ENCODE measurements around the gene SMC1B.
"Not testable (repeated sequence)": the region's sequence is repeated elsewhere in the genome, so short reads cannot be mapped to it uniquely, and the experiment has no call there.

The SMC1B gene

DNA sequence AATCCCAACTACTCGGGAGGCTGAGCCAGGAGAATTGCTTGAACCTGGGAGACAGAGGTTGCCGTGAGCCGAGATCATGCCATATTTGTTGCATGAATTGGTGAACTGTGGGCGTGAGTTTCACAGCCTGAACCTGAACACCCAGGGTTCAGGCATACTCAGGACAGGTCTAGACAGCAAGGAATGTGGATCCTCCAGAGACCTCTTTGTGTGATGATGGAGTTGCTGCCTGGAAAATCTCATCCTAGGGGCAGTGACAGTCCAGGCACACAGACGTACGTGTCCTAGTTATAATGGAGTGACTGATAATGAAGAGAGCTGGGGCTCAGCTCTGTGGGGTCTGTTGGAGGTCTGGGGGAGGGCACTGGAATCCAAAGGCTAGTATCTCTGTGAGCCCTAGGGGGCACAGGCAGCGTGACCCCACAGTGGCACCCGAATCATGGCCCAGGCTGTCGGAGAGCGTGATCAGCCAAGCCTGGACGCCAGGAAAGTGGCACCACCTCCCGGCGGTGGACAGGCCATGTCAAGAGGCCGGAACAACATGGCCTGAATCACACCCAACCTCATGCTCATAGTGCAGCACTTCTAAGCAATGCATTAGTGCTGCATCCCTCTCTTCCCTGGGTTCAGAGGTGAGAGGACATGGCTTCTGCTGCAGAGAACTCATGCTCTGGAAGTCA is 31.8 kb upstream of the SMC1B start:
- TF ChIP-seq POU2F2 (IDR thresholded peaks at IDR 0.05; ENCODE audit: low read depth, low read length) (no peak), PAX5 (IDR thresholded peaks at IDR 0.05; ENCODE audit: insufficient read depth, low read length, severe bottlenecking) (no peak), POLR2AphosphoS5 (IDR thresholded peaks at IDR 0.05; ENCODE audit: low read depth, low read length) (no peak), TAF1 (IDR thresholded peaks at IDR 0.05; ENCODE audit: low read depth, low read length) (no peak)
- FAIRE-seq (no peak), DNase-seq (ENCODE audit: insufficient read length, low spot score) (no peak)

DNA sequence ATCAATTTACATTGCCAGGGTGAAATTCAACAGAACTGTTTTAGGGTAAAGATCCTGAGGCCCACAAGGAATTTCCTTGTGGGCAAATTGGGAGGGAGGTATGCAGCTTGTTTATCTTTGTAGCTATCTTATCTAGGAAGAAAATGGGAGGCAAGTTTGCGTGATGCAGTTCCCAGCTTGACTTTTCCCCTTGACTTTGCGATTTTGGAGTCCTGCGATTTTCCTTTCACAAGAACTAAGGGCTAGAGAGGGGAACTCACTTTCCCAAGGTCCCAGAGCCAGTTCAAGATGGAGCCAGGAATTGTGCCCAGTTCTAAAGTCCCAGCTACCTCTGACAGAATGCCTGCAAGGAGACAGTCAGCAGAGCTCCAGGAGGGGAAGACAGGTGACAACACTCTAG is 30.8 kb upstream of the SMC1B start:
- FAIRE-seq = no peak
- DNase-seq (ENCODE audit: insufficient read length, low spot score) = no peak
- TF ChIP-seq POLR2A (IDR thresholded peaks at IDR 0.05; ENCODE audit: low read depth, low read length) = no peak
- TF ChIP-seq PAX5 (IDR thresholded peaks at IDR 0.05; ENCODE audit: insufficient read depth, low read length, severe bottlenecking) = no peak
- TF ChIP-seq POU2F2 (IDR thresholded peaks at IDR 0.05; ENCODE audit: low read depth, low read length) = no peak
- TF ChIP-seq POLR2AphosphoS5 (IDR thresholded peaks at IDR 0.05; ENCODE audit: low read depth, low read length) = no peak
- TF ChIP-seq SPI1 (IDR thresholded peaks at IDR 0.05; ENCODE audit: low read depth, low read length) = no peak
- TF ChIP-seq TAF1 (IDR thresholded peaks at IDR 0.05; ENCODE audit: low read depth, low read length) = no peak

DNA sequence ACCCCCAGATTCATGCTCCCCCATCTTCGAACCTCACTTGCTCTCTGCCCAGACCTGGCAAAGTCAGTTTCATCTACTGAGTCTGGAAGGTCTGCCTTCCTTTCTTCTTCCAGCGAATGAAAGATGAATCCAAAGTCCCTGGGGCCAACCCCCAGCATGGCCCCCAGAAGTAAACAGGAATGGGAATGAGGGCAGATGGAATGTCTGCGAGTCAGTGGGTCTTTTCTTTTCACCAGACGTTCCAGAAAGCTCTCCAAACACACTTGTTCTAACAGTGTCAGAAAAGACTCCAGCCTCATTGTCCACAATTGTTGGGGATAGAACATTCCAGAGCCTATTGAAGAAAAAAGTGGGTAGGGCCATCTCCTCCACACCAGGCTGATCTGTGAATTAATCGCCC is 28.7 kb upstream of the SMC1B start:
- DNase-seq (ENCODE audit: insufficient read length, low spot score) (no peak), FAIRE-seq (no peak)
- TF ChIP-seq POLR2AphosphoS5 (IDR thresholded peaks at IDR 0.05; ENCODE audit: low read depth, low read length) = no peak
- no peak for TF ChIP-seq POU2F2 (IDR thresholded peaks at IDR 0.05; ENCODE audit: low read depth, low read length)
- no peak for TF ChIP-seq TAF1 (IDR thresholded peaks at IDR 0.05; ENCODE audit: low read depth, low read length)
- no peak for TF ChIP-seq PAX5 (IDR thresholded peaks at IDR 0.05; ENCODE audit: insufficient read depth, low read length, severe bottlenecking)
- TF ChIP-seq SPI1 (IDR thresholded peaks at IDR 0.05; ENCODE audit: low read depth, low read length) = no peak
- no peak for TF ChIP-seq POLR2A (IDR thresholded peaks at IDR 0.05; ENCODE audit: low read depth, low read length)

DNA sequence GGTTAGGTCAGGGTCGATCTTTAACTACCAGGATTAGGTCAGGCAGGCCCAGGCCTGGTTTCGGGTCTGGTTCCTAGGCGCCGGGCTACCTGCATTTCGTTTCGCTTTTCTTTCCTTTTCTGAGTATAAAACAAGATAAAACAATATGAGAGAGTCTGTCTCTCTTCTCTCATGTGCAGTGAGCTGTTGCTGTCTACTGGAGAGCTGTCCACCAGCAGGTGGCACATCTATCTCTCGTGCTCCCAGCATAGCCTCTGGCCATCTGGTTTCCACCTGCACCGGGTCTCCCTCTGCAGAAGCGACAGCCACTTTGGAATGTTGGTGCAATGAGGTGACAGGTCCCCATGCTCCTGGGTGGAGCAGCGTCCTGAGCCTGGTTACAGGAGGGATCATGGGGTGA is 27.7 kb upstream of the SMC1B start:
- TF ChIP-seq TAF1 (IDR thresholded peaks at IDR 0.05; ENCODE audit: low read depth, low read length) (no peak), POLR2AphosphoS5 (IDR thresholded peaks at IDR 0.05; ENCODE audit: low read depth, low read length) (no peak)
- FAIRE-seq (peak; percentile 79), DNase-seq (ENCODE audit: insufficient read length, low spot score) (peak; percentile 41)

DNA sequence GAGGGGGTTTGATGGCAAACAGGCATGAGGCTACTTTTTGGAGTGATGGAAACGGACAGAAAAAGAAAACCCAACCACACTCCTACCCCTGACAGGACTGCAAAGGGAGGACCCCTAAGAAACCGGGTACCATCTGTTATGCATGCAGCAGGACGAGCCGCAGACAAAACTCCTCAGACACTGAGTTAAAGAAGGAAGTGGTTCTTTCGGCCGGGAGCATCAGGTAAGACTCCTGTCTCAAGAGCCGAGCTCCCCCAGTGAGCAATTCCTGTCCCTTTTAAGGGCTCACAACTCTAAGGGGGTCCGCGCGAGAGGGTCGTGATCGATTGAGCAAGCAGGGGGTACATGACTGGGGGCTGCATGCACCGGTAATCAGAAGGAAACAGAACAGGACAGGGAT is 27.3 kb upstream of the SMC1B start:
- TF ChIP-seq SPI1 (IDR thresholded peaks at IDR 0.05; ENCODE audit: low read depth, low read length) = 0 out of 2 replicates have a peak, but pooled peaks have one; percentile 31
- not testable (repeated sequence) for DNase-seq (ENCODE audit: insufficient read length, low spot score); FAIRE-seq

DNA sequence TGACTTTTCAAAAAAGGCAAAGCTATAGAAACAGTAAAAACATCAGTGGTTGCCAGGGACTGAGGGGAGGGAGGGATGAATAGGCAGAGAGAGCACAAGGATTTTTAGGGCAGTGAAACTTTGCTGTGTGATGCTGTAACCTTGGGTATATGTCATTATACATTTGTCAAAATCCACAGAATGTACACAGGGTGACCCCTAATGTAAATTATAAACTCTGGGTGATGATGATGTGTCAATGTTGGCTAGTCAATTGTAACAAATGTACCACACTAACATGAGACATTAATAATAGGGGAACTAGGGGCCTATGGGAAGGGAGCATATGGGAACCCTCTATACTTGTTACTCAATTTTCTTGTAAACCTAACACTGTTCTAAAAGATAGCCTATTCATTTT is 24.9 kb upstream of the SMC1B start:
- no peak for DNase-seq (ENCODE audit: insufficient read length, low spot score)
- FAIRE-seq = no peak
- no peak for TF ChIP-seq POU2F2 (IDR thresholded peaks at IDR 0.05; ENCODE audit: low read depth, low read length)
- TF ChIP-seq TAF1 (IDR thresholded peaks at IDR 0.05; ENCODE audit: low read depth, low read length) = no peak
- no peak for TF ChIP-seq SPI1 (IDR thresholded peaks at IDR 0.05; ENCODE audit: low read depth, low read length)
- TF ChIP-seq PAX5 (IDR thresholded peaks at IDR 0.05; ENCODE audit: insufficient read depth, low read length, severe bottlenecking) = no peak
- TF ChIP-seq POLR2AphosphoS5 (IDR thresholded peaks at IDR 0.05; ENCODE audit: low read depth, low read length) = no peak
- no peak for TF ChIP-seq POLR2A (IDR thresholded peaks at IDR 0.05; ENCODE audit: low read depth, low read length)

DNA sequence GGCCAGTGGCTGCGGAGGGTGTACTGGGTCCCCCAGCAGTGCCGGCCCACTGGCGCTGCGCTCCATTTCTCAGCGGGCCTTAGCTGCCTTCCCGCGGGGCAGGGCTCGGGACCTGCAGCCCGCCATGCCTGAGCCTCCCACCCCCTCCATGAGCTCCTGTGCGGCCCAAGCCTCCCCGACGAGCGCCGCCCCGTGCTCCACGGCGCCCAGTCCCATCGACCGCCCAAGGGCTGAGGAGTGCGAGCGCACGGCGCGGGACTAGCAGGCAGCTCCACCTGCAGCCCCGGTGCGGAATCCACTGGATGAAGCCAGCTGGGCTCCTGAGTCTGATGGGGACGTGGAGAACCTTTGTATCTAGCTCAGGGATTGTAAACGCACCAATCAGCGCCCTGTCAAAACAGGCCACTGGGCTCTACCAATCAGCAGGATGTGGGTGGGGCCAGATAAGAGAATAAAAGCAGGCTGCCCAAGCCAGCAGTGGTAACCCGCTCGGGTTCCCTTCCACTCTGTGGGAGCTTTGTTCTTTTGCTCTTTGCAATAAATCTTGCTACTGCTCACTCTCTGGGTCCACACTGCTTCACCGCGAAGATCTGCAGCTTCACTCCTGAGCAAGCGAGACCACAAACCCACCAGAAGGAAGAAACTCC is 23.6 kb upstream of the SMC1B start:
- FAIRE-seq; DNase-seq (ENCODE audit: insufficient read length, low spot score): not testable (repeated sequence)

DNA sequence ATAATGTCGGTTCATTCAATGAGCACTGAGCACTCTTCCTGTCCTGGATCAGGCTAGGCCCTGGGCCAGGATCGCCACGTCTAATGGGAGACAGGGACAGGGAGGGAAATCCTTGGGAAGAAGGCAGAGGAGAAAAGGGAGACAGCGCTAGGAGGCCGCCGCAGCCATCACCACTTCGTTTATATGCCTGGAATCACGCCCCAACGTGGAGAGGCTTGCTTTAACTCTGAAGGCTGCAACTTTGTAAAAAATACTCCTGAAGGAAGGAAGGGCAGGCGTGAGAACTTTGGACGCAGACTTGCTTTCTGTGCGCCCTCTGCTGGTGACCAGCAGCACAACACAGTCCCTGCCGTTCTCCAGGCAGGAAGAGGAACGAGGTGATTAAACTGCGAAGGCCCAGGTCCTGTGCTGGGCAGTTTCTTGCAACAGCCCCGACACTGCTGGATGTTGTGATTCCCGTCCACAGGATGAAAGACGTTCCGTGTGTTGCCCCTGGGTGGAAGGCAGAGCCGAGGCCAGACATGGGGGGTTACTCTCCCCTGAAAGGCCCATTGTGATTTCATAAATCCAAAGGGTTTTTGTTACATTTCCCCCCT is 22.2 kb upstream of the SMC1B start:
- DNase-seq (ENCODE audit: insufficient read length, low spot score) (peak; percentile 75), FAIRE-seq (peak; percentile 92)
- TF ChIP-seq PAX5 (IDR thresholded peaks at IDR 0.05; ENCODE audit: insufficient read depth, low read length, severe bottlenecking) = no peak
- TF ChIP-seq POLR2AphosphoS5 (IDR thresholded peaks at IDR 0.05; ENCODE audit: low read depth, low read length) = no peak
- TF ChIP-seq POLR2A (IDR thresholded peaks at IDR 0.05; ENCODE audit: low read depth, low read length) = no peak
- no peak for TF ChIP-seq POU2F2 (IDR thresholded peaks at IDR 0.05; ENCODE audit: low read depth, low read length)
- no peak for TF ChIP-seq TAF1 (IDR thresholded peaks at IDR 0.05; ENCODE audit: low read depth, low read length)

DNA sequence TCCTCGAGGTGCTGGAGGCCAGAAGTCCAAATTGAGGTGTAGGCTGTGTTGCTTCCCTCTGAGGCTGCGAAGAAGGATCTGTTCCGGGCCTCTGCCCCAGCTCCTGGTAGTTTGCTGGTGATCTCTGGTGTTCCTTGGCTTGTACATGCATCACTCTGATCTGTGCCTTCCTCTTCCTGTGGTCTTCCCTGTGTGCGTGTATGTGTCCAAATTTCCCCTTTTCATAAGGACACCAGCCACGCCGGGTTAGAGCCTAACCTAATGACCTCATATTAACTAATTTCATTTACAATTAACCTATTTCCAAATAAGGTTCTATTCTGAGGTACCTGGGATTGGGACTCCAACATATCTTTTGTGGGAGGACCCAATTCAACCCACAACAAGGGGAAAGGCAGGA is 21.6 kb upstream of the SMC1B start:
- DNase-seq (ENCODE audit: insufficient read length, low spot score) (no peak), FAIRE-seq (no peak)
- no peak for TF ChIP-seq SPI1 (IDR thresholded peaks at IDR 0.05; ENCODE audit: low read depth, low read length)
- TF ChIP-seq POLR2AphosphoS5 (IDR thresholded peaks at IDR 0.05; ENCODE audit: low read depth, low read length) = no peak
- no peak for TF ChIP-seq POU2F2 (IDR thresholded peaks at IDR 0.05; ENCODE audit: low read depth, low read length)
- no peak for TF ChIP-seq PAX5 (IDR thresholded peaks at IDR 0.05; ENCODE audit: insufficient read depth, low read length, severe bottlenecking)
- TF ChIP-seq POLR2A (IDR thresholded peaks at IDR 0.05; ENCODE audit: low read depth, low read length) = no peak
- TF ChIP-seq TAF1 (IDR thresholded peaks at IDR 0.05; ENCODE audit: low read depth, low read length) = no peak

DNA sequence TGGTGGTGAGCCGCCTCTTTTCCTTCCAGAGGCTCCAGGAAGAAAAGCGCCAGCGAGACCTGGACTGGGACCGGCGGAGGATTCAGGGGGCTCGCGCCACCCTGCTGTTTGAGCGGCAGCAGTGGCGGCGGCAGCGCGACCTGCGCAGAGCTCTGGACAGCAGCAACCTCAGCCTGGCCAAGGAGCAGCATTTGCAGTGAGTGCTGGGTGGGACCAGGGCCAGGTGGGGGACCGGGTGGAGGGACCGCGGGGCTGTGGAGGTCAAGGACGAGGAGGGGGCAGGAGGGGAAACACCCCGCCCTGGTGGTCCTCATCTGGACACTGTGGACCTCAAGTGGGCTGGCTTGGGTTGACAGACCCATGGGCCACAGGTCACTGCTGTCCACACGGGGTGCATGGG is 17.5 kb upstream of the SMC1B start:
- FAIRE-seq (no peak), DNase-seq (ENCODE audit: insufficient read length, low spot score) (no peak)
- TF ChIP-seq TAF1 (IDR thresholded peaks at IDR 0.05; ENCODE audit: low read depth, low read length) = no peak
